22Rv1 (cell line): ENCODE measurements around the gene SFSWAP.

Experiments
- H3K27ac ChIP-seq: fragments of 450-650 bp; 2 replicates; pipeline ENCODE4 v1.5.1; 2017
- CTCF ChIP-seq: fragments of 450-650 bp; IDR thresholded peaks from 2 replicates; pipeline ENCODE4 v1.5.1; 2017; ENCODE audit warnings: mild to moderate bottlenecking
- ZFX ChIP-seq: fragments of 450-650 bp; IDR thresholded peaks from 2 replicates; pipeline ENCODE4 v1.6.1; 2017; ENCODE audit warnings: antibody characterized with exemption, borderline replicate concordance

The SFSWAP gene

GRCh38 chr12:131752451-131752850 is 41.6 kb downstream of the SFSWAP start:
- TF ChIP-seq ZFX (no peak), CTCF (no peak)
- H3K27ac ChIP-seq = no peak overlapping the region

- TF ChIP-seq ZFX = no peak
- TF ChIP-seq CTCF = no peak
- no peak overlapping the region for H3K27ac ChIP-seq
Observed at GRCh38 chr12:131753005-131753404, 42.1 kb downstream of the SFSWAP start.

- H3K27ac ChIP-seq = no peak overlapping the region
- TF ChIP-seq CTCF = no peak
- no peak for TF ChIP-seq ZFX
Observed at GRCh38 chr12:131753757-131754156, 42.9 kb downstream of the SFSWAP start.

- no peak overlapping the region for H3K27ac ChIP-seq
- TF ChIP-seq CTCF = no peak
- TF ChIP-seq ZFX = no peak
Observed at GRCh38 chr12:131754184-131754583, 43.3 kb downstream of the SFSWAP start.

GRCh38 chr12:131755305-131756113 is 44.6 kb downstream of the SFSWAP start:
- no peak overlapping the region for H3K27ac ChIP-seq
- TF ChIP-seq ZFX (no peak), CTCF (peak; percentile 86)

- no peak overlapping the region for H3K27ac ChIP-seq
Observed at GRCh38 chr12:131756441-131756840, 45.6 kb downstream of the SFSWAP start.

More at GRCh38 chr12:131756441-131756840, 45.6 kb downstream of the SFSWAP start:
- no peak for TF ChIP-seq CTCF
- TF ChIP-seq ZFX = no peak
